Diencephalon (tissue), 1 donor: ENCODE results near the gene PPP1R9B. TPM values are rescaled to one million over a fixed set of nuclear protein-coding genes. Genes with fewer than 3 reads are reported as not detected.

ENCODE experiments used
- total RNA-seq: library from RNA; depleted of rRNA; stranded (reverse); fragments of >200 nt; gene quantifications from one replicate; pipeline ENCODE4 v1.2.3, GENCODE V29; 2014

The PPP1R9B gene, protein sequence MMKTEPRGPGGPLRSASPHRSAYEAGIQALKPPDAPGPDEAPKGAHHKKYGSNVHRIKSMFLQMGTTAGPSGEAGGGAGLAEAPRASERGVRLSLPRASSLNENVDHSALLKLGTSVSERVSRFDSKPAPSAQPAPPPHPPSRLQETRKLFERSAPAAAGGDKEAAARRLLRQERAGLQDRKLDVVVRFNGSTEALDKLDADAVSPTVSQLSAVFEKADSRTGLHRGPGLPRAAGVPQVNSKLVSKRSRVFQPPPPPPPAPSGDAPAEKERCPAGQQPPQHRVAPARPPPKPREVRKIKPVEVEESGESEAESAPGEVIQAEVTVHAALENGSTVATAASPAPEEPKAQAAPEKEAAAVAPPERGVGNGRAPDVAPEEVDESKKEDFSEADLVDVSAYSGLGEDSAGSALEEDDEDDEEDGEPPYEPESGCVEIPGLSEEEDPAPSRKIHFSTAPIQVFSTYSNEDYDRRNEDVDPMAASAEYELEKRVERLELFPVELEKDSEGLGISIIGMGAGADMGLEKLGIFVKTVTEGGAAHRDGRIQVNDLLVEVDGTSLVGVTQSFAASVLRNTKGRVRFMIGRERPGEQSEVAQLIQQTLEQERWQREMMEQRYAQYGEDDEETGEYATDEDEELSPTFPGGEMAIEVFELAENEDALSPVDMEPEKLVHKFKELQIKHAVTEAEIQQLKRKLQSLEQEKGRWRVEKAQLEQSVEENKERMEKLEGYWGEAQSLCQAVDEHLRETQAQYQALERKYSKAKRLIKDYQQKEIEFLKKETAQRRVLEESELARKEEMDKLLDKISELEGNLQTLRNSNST
- total RNA-seq = 59.7 TPM

DNA sequence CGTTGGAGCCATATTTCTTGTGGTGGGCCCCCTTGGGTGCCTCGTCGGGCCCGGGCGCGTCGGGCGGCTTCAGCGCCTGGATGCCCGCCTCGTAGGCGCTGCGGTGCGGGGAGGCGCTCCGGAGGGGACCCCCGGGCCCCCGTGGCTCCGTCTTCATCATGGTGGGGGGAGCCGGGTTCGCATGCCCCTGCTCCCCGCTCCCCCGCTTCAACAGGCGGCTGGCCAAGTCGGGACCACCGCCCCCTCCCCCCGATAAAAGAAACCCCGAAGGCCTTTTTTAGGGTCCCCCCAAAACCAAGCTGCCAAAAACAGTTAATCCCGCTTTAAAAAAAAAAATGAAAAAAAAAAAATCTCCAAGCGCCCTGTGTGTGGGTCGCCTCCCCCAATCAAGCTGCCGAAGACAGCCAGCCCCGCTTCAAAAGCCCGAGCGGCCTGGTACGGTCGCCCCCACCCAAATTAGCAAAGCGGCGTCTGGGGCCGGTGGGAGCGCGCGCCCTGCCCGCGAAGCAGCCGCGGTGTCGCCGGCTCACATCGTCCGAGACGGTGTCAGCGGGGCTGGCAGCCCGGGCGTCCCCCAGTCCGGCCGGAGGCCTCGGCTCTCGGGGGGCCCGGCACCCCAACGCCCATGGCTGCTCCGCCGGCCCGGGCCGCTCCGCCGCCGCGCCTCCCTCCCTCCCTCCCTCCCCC, at the start of gene PPP1R9B:
TSS of gene PPP1R9B (minus strand) at position 324 of the 687 bp plus-strand sequence. CDS start at position 160, 164 bp downstream.

DNA sequence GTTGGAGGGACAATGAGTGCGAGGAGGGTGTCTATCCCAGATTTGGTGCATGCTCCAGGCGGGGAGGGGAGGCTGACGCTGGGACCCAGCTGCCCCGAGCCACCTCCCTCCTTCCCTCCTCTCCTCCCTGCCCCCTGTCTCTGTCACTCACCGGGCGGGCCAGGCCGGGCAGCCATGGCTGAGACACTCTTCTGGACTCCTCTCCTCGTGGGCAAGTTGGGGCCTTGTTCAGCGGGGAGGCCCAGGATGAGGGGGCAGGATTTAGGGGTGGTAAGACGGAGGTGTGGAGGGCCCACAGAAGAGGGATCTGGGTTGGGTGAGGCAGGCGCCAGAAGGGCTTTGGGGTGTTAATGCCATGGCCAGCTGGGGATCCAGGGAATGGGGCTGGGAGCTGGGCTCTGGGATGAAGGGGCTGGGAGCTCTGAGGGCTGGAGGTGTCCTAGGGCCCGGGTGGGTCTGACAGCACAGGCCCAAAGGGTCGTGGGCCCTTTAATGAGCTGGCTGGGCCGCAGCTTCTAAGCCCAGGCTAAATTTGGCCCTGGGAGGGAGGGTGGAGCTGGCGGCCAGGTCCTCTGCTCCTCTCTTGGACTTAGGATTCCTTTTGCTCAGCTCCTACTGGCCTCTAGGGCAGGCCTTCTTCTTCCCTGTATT, 15.5 kb upstream of the PPP1R9B start, which contains the start of gene SGCA:
TSS of gene SGCA (plus strand) at position 139 of the 651 bp plus-strand sequence. CDS start at position 175, 36 bp downstream.

GRCh38 chr17:50129728-50130558, 20.5 kb downstream of the PPP1R9B start, which contains the start of gene SAMD14:
SAMD14 (minus strand) TSS chr17:50130160; CDS start chr17:50124959, 5,201 bp downstream.

DNA sequence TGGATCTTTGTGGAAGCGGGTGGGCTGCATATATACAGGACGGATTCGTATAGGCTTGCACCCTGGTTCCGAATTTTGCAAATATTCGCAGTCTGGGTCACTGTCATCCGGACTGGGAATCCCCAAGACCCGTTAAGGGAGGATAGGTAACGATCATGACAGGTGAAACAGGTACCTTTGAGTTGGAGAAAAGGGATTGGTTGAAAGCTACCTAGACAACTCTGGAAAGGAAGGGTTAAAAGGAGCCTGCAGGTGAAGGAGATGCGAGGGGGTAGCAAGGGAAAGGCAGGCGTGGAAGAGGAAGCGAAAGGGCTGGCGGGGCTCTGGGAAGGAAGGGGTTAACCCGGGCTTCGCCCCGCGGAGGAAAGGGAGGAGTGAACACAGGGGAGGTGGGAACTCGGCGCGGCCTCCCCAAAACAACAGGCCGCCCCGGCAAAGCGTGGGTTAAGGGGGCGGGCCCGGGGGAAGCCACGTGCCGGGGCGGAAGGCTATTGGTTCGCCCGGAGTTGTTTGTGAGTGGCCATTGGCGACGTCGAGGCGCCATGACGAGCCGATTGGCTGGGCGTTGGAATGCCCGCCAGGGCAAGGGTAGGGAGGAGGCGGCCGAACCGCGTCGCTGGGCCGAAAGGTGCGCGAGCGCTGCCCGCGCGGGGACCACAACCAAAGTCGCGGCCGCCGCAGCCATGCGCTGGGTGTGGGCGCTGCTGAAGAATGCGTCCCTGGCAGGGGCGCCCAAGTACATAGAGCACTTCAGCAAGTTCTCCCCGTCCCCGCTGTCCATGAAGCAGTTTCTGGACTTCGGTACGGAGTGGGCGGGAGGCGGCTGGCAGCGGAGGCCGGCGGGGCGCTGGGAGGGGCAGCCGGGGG, 55.5 kb downstream of the PPP1R9B start, which contains the start of gene PDK2:
TSS of gene PDK2 (plus strand) at position 599 of the 867 bp plus-strand sequence. CDS start at position 684, 85 bp downstream.

Other genes starting within 250 kb of the PPP1R9B start
- not detected for gene DLX4, start 181.5 kb downstream of the PPP1R9B start, total RNA-seq
- gene DLX3, start 155.5 kb downstream of the PPP1R9B start, total RNA-seq = not detected
- 33.4 TPM for gene ITGA3, start 94.6 kb downstream of the PPP1R9B start, total RNA-seq
- 21.5 TPM for gene PDK2, start 55.3 kb downstream of the PPP1R9B start, total RNA-seq
- 29.8 TPM for gene SAMD14, start 20.5 kb downstream of the PPP1R9B start, total RNA-seq
- gene SGCA, start 15.3 kb upstream of the PPP1R9B start, total RNA-seq = not detected
- gene COL1A1, start 51.0 kb upstream of the PPP1R9B start, total RNA-seq = 42.7 TPM
- not detected for gene TMEM92, start 123.8 kb upstream of the PPP1R9B start, total RNA-seq
- 14.1 TPM for gene XYLT2, start 195.4 kb upstream of the PPP1R9B start, total RNA-seq
- gene MRPL27, start 222.5 kb upstream of the PPP1R9B start, total RNA-seq = 40.8 TPM
- gene EME1, start 222.6 kb upstream of the PPP1R9B start, total RNA-seq = 1.4 TPM
- gene LRRC59, start 246.8 kb upstream of the PPP1R9B start, total RNA-seq = 48.9 TPM